HepG2 (cell line): Measurements from ENCODE around the gene GALNT8. TPM values are rescaled to one million over a fixed set of nuclear protein-coding genes. Genes with fewer than 3 reads are reported as not detected.

Experiments used
- ATAC-seq: fragments of 200-7000 bp; cut with Tn5 transposase; 3 replicates; pipeline ENCODE4 v1.9.1; 2020; ENCODE audit warnings: mild to moderate bottlenecking, moderate library complexity
- BruUV-seq: library from RNA; stranded (reverse); fragments of 400-500 nt; replicated peaks from 2 replicates; lab custom pipeline; 2021; lab: Mats Ljungman, UMichigan
- CTCF ChIA-PET: fragments of 300-600 bp; formaldehyde crosslinking; extraction: SDS; loops from one replicate; lab custom pipeline; 2021; ENCODE audit warnings: low total read pairs, inconsistent platforms, low intra/inter-chr PET ratio; lab: Yijun Ruan, JAX
- POLR2A ChIA-PET: fragments of 350-600 bp; sonication (Branson Sonifier 250); formaldehyde crosslinking; loops from one replicate; lab custom pipeline; 2020; ENCODE audit warnings: antibody characterized with exemption, inconsistent platforms; lab: Yijun Ruan, JAX
- DNase-seq: peaks from one replicate; pipeline ENCODE4 v3.0.0-alpha.2; 2015; ENCODE audit warnings: low spot score
- FAIRE-seq: peaks from 3 replicates; lab custom pipeline; 2011; peaks lifted over from hg19 to GRCh38; lab: Jason Lieb, UNC
- H2AFZ ChIP-seq: one replicate; pipeline ENCODE4 v1.6.1; 2011; ENCODE audit warnings: low read length, inconsistent platforms
- H3K27ac ChIP-seq: fragments of 300-600 bp; 3 replicates; pipeline ENCODE4 v1.8.0; 2011; ENCODE audit warnings: mixed run types, mild to moderate bottlenecking, mixed read lengths, low read length, inconsistent platforms; ENCODE audit not compliant: insufficient read depth; ENCODE audit errors: extremely low read length
- H3K27me3 ChIP-seq, 2 experiments: fragments of 200-600 bp in 1 of 2; 2 replicates in 1 of 2; 3 replicates in 1 of 2; pipeline versions ENCODE4 v1.6.0 to v1.8.0; 2011; ENCODE audit warnings: low read length in 2 of 2, mild to moderate bottlenecking in 2 of 2, moderate library complexity in 2 of 2, inconsistent platforms in 1 of 2; ENCODE audit not compliant: insufficient read depth in 2 of 2, control insufficient read depth in 1 of 2
- H3K36me3 ChIP-seq, 2 experiments: fragments of 200-600 bp in 1 of 2; replicated peaks in 1 of 2; 2 replicates in 1 of 2; 3 replicates in 1 of 2; pipeline versions ENCODE4 v1.5.1 to v1.8.0; 2011; ENCODE audit warnings: low read length in 2 of 2, inconsistent platforms in 1 of 2; ENCODE audit not compliant: insufficient read depth in 2 of 2, control insufficient read depth in 1 of 2
- H3K4me1 ChIP-seq: 2 replicates; pipeline ENCODE4 v1.5.1; 2012; ENCODE audit warnings: low read length, inconsistent platforms; ENCODE audit not compliant: insufficient read depth
- H3K4me2 ChIP-seq: 2 replicates; pipeline ENCODE4 v1.6.0; 2011; ENCODE audit warnings: low read depth, low read length, inconsistent platforms
- H3K4me3 ChIP-seq, 3 experiments: fragments of 200-600 bp in 1 of 3; sonication (generic), shearing (Covaris generic) in 1 of 3; replicated peaks in 1 of 3; 2 replicates each; pipeline ENCODE4 v1.5.1; 2011 to 2016; ENCODE audit warnings: low read length in 3 of 3, inconsistent platforms in 2 of 3, low read depth in 2 of 3, mild to moderate bottlenecking in 2 of 3, control low read depth in 1 of 3, mixed read lengths in 1 of 3; ENCODE audit not compliant: insufficient read depth in 1 of 3
- H3K79me2 ChIP-seq: one replicate; pipeline ENCODE4 v1.6.1; 2011; ENCODE audit warnings: low read length, inconsistent platforms; ENCODE audit not compliant: insufficient read depth
- H3K9ac ChIP-seq: 2 replicates; pipeline ENCODE4 v1.6.0; 2011; ENCODE audit warnings: mild to moderate bottlenecking, low read depth, low read length, inconsistent platforms; ENCODE audit not compliant: insufficient read depth
- H3K9me3 ChIP-seq: 2 replicates; pipeline ENCODE4 v1.5.1; 2012; ENCODE audit warnings: mild to moderate bottlenecking, low read length
- H4K20me1 ChIP-seq: 2 replicates; pipeline ENCODE4 v1.6.0; 2011; ENCODE audit warnings: inconsistent platforms, mild to moderate bottlenecking, low read length, moderate library complexity; ENCODE audit not compliant: insufficient read depth
- CBX1 ChIP-seq: IDR thresholded peaks from one replicate; pipeline ENCODE4 v1.6.1; 2016; ENCODE audit warnings: antibody characterized with exemption, low read depth
- HES4 ChIP-seq: sonication (generic); formaldehyde crosslinking; IDR thresholded peaks from 2 replicates; pipeline ENCODE4 v1.9.0; 2021; ENCODE audit warnings: mild to moderate bottlenecking, missing genetic modification reagents, borderline replicate concordance
- HIC2 ChIP-seq: sonication (generic); formaldehyde crosslinking; IDR thresholded peaks from 2 replicates; pipeline ENCODE4 v1.9.0; 2022; ENCODE audit warnings: low read depth, missing genetic modification reagents
- KLF15 ChIP-seq: sonication (generic); formaldehyde crosslinking; IDR thresholded peaks from 2 replicates; pipeline ENCODE4 v1.8.1; 2023; ENCODE audit warnings: borderline replicate concordance, mild to moderate bottlenecking, inconsistent platforms, missing genetic modification reagents, mixed read lengths
- MEF2D ChIP-seq: sonication (generic); formaldehyde crosslinking; IDR thresholded peaks from 2 replicates; pipeline ENCODE4 v1.5.1; 2020; ENCODE audit warnings: mild to moderate bottlenecking, missing genetic modification reagents
- TBX2 ChIP-seq: sonication (generic); formaldehyde crosslinking; IDR thresholded peaks from 2 replicates; pipeline ENCODE4 v1.5.0; 2020; ENCODE audit warnings: missing genetic modification reagents, mild to moderate bottlenecking, borderline replicate concordance
- ZNF772 ChIP-seq: sonication (generic); formaldehyde crosslinking; IDR thresholded peaks from 2 replicates; pipeline ENCODE4 v1.5.0; 2020; ENCODE audit warnings: mild to moderate bottlenecking, missing genetic modification reagents
- ZSCAN22 ChIP-seq: sonication (generic); formaldehyde crosslinking; IDR thresholded peaks from 2 replicates; pipeline ENCODE4 v1.4.0; 2020; ENCODE audit warnings: mild to moderate bottlenecking, missing genetic modification reagents
- WGBS: methylation state at CpG from one replicate; pipeline ENCODE4 v1.1.6; 2017; ENCODE audit warnings: low lambda C conversion rate; 5-methylcytosine and 5-hydroxymethylcytosine counted together
- in situ Hi-C: cut with HindIII; loops from 2 replicates; pipeline ENCODE4 v1.10.0; 2017; ENCODE audit warnings: low pct_unique_long_range_greater_than_20kb; ENCODE audit not compliant: extremely low pct_ligation_motif_present
- intact Hi-C: fragments of 100-400 bp; cut with micrococcal nuclease; formaldehyde crosslinking; loops from one replicate; pipeline ENCODE4 v1.10.0; 2022; ENCODE audit not compliant: unreplicated experiment
- polyA plus RNA-seq, 8 experiments: library from polyadenylated mRNA; depleted of rRNA in 3 of 8; stranded (reverse) in 7 of 8; unstranded in 1 of 8; fragments of >200 nt; fragmentation: Illumina TruSeq in 4 of 8; extraction: Trizol in 4 of 8; gene quantifications; 2 replicates each; pipeline versions ENCODE4 v1.2.1 to v1.2.3, GENCODE V29; 2011 to 2016; ENCODE audit warnings: low read depth in 4 of 8, missing spikeins in 1 of 8, mixed read lengths in 1 of 8; ENCODE audit not compliant: insufficient read depth in 1 of 8
- total RNA-seq, 5 experiments: library from RNA; depleted of rRNA; stranded (reverse); fragments of >200 nt; fragmentation: Illumina TruSeq; extraction: Trizol; gene quantifications; 2 replicates each; pipeline ENCODE4 v1.2.3, GENCODE V29; 2016; ENCODE audit warnings: low read depth in 1 of 5

The GALNT8 gene
- total and polyA plus RNA-seq, 2 of the 13 experiments (the other 11 are each of a cell fraction or from before 2014, with no cell fraction given), result 0.45 TPM; not detected in 1

- Histone ChIP-seq H4K20me1 (no peaks in the 10 kb centered on the region), H3K9ac (no peak overlapping the region), H3K36me3 (no peaks in the 10 kb centered on the region), H3K4me2 (no peak overlapping the region), H3K27ac (no peak overlapping the region), H3K4me1 (peaks cover 8% of the 10 kb centered on the region), H3K4me3 (no peak overlapping the region), H2AFZ (no peak overlapping the region), H3K27me3 (peaks cover 4 to 23% of the 10 kb centered on the region in 2 experiments; a peak in 4 of 5 replicates), H3K9me3 (no peaks in the 10 kb centered on the region)
- DNase-seq (no peak), ATAC-seq (no peak), FAIRE-seq (no peak)
- no TSS peak for BruUV-seq
- ChIA-PET CTCF (no interaction called here), POLR2A (no interaction called here)
- intact Hi-C loops (no loop called here), in situ Hi-C loops (no loop called here)
- 3% methylated on average over 2 of the region's 2 CpGs for WGBS
- no peak for TF ChIP-seq KLF15
- TF ChIP-seq HES4, result no peak
- TF ChIP-seq MEF2D (CRISPR knock-in tag), result no peak
- TF ChIP-seq, all 625 proteins: peak for 0
- no peaks in the 10 kb centered on the region for H3K79me2 ChIP-seq
Measured at GRCh38 chr12:4768341-4768740, 48.1 kb downstream of the GALNT8 start.

- peaks cover 4 to 22% of the 10 kb centered on the region in 2 experiments; a peak in 4 of 5 replicates for H3K27me3 ChIP-seq
- no peaks in the 10 kb centered on the region for H3K9me3 ChIP-seq
- TF ChIP-seq HIC2 (CRISPR knock-in tag), result no peak
- TF ChIP-seq TBX2 (CRISPR knock-in tag), result no peak
- no peak for TF ChIP-seq ZNF772 (CRISPR knock-in tag)
- TF ChIP-seq ZSCAN22, result no peak
- TF ChIP-seq CBX1, result no peak
- TF ChIP-seq, all 625 proteins: peak for 0
- Histone ChIP-seq H3K79me2 (no peaks in the 10 kb centered on the region), H3K27ac (no peak overlapping the region), H4K20me1 (no peaks in the 10 kb centered on the region), H3K4me2 (no peak overlapping the region), H3K4me1 (peaks cover under 1% of the 10 kb centered on the region), H2AFZ (no peak overlapping the region), H3K4me3 (no peak overlapping the region), H3K9ac (no peak overlapping the region), H3K36me3 (no peaks in the 10 kb centered on the region)
- DNase-seq, result no peak
- ChIA-PET CTCF (no interaction called here), POLR2A (no interaction called here)
- 14% methylated on average over 5 of the region's 5 CpGs for WGBS
- no peak for FAIRE-seq
- no peak for ATAC-seq
- in situ Hi-C loops (no loop called here), intact Hi-C loops (no loop called here)
- no TSS peak for BruUV-seq
Measured at GRCh38 chr12:4769073-4769472, 48.9 kb downstream of the GALNT8 start.
